Measurements from ENCODE around the gene PADI1. TPM values are rescaled to one million over a fixed set of nuclear protein-coding genes. Genes with fewer than 3 reads are reported as not detected.
A peak's percentile ranks its signal among the peaks of the same experiment; 100 is the strongest.

Gene PADI1
- total and polyA plus RNA-seq, 3 donors from 2014 or later: 0.31 to 1.6 TPM; not detected in 1

- WGBS, 2 donors: 73 to 84% methylated on average over 4 of the region's 4 CpGs
- peak; percentile 53 for DNase-seq
- H3K27ac ChIP-seq: no peak overlapping the region
- no peaks in the 10 kb centered on the region for H3K27me3 ChIP-seq
- H3K4me1 ChIP-seq: no peaks in the 10 kb centered on the region
- H3K9me3 ChIP-seq: no peaks in the 10 kb centered on the region
- TF ChIP-seq, protein P1, sequence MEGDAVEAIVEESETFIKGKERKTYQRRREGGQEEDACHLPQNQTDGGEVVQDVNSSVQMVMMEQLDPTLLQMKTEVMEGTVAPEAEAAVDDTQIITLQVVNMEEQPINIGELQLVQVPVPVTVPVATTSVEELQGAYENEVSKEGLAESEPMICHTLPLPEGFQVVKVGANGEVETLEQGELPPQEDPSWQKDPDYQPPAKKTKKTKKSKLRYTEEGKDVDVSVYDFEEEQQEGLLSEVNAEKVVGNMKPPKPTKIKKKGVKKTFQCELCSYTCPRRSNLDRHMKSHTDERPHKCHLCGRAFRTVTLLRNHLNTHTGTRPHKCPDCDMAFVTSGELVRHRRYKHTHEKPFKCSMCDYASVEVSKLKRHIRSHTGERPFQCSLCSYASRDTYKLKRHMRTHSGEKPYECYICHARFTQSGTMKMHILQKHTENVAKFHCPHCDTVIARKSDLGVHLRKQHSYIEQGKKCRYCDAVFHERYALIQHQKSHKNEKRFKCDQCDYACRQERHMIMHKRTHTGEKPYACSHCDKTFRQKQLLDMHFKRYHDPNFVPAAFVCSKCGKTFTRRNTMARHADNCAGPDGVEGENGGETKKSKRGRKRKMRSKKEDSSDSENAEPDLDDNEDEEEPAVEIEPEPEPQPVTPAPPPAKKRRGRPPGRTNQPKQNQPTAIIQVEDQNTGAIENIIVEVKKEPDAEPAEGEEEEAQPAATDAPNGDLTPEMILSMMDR (IDR thresholded peaks at IDR 0.05): no peak
- no peak for TF ChIP-seq POLR2A (IDR thresholded peaks at IDR 0.05)
- H3K4me3 ChIP-seq: no peak overlapping the region
- H3K36me3 ChIP-seq (ENCODE audit: low read depth, missing control alignments): no peaks in the 10 kb centered on the region
- intact Hi-C loops (cut with DNase I; ENCODE audit: low total_unique reads): no loop called here
These were observed 2.1 kb downstream of the PADI1 start for GRCh38 chr1:17207046-17207445.

- H3K9me3 ChIP-seq: no peaks in the 10 kb centered on the region
- no peak for TF ChIP-seq POLR2A (IDR thresholded peaks at IDR 0.05)
- TF ChIP-seq, protein P1 (IDR thresholded peaks at IDR 0.05): no peak
- H3K27ac ChIP-seq: no peak overlapping the region
- no peaks in the 10 kb centered on the region for H3K27me3 ChIP-seq
- intact Hi-C loops (cut with DNase I; ENCODE audit: low total_unique reads): no loop called here
- no peaks in the 10 kb centered on the region for H3K36me3 ChIP-seq (ENCODE audit: low read depth, missing control alignments)
- no peak for DNase-seq
- no peak overlapping the region for H3K4me3 ChIP-seq
- H3K4me1 ChIP-seq: no peaks in the 10 kb centered on the region
- 75 to 82% methylated on average over 4 to 5 of the region's 5 CpGs for WGBS, 2 donors
These were observed 2.6 kb downstream of the PADI1 start for GRCh38 chr1:17207540-17207939.

DNA sequence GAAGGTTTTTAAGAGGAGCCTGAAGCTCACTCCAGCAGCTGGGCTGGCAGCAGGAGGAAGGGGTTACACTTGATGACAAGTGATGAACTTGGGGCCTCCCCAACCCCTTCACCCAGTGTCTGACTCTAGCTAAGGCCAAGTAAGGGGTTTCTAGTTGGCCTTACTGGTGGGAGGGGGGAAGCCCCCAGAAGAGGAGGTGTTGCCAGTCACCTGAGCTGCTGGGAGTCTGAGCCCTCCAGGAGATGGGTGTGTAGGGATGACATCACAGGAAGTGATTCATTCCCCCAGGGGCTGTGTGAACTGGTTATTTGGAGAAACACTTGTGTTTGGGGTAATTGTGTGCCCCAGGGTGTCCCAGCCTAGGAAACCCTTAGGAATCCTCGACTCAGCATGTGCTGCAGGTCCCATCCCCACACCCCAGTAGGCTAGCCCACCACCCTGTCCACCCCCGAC, 3.1 kb downstream of the PADI1 start:
- WGBS, 2 donors: 73 to 80% methylated on average over 2 of the region's 2 CpGs
- TF ChIP-seq, protein P1 (IDR thresholded peaks at IDR 0.05): no peak
- no peak for TF ChIP-seq POLR2A (IDR thresholded peaks at IDR 0.05)

GRCh38 chr1:17208546-17208945, 3.6 kb downstream of the PADI1 start:
- no peak for DNase-seq
- H3K27me3 ChIP-seq: no peaks in the 10 kb centered on the region
- H3K36me3 ChIP-seq (ENCODE audit: low read depth, missing control alignments): no peaks in the 10 kb centered on the region
- no peak overlapping the region for H3K27ac ChIP-seq
- H3K4me1 ChIP-seq: no peaks in the 10 kb centered on the region
- intact Hi-C loops (cut with DNase I; ENCODE audit: low total_unique reads): no loop called here
- H3K4me3 ChIP-seq: no peak overlapping the region
- WGBS, 2 donors: 88 to 90% methylated on average over 3 of the region's 3 CpGs
- TF ChIP-seq, protein P1 (IDR thresholded peaks at IDR 0.05): no peak
- TF ChIP-seq POLR2A (IDR thresholded peaks at IDR 0.05): no peak
- H3K9me3 ChIP-seq: no peaks in the 10 kb centered on the region

More for the DNA sequence above, 3.1 kb downstream of the PADI1 start:
- Histone ChIP-seq H3K27me3 (no peaks in the 10 kb centered on the region), H3K27ac (no peak overlapping the region), H3K4me1 (no peaks in the 10 kb centered on the region), H3K9me3 (no peaks in the 10 kb centered on the region), H3K4me3 (no peak overlapping the region), H3K36me3 (ENCODE audit: low read depth, missing control alignments) (no peaks in the 10 kb centered on the region)
- intact Hi-C loops (cut with DNase I; ENCODE audit: low total_unique reads): no loop called here
- DNase-seq: no peak

DNA sequence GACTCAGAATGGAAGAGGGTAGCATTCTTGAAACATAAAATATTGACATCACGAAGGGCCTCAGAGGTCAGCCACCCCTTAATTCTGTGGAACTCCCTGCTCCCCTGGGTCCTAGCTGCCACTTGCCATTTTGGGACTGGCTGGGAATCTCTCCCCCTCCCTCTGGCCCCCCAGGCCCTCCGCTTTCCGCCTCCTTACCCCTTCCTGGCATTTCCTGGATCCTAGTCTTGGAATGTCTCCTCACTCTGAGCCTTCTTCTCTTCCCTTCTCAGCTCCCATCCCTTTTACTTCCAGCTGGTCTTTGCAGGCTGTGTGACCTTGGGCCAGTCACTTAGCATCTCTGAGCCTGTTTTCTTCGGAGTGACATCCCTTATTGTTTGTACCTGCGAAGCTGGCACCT, 4.5 kb downstream of the PADI1 start:
- Histone ChIP-seq H3K4me1 (no peaks in the 10 kb centered on the region), H3K27me3 (no peaks in the 10 kb centered on the region), H3K4me3 (no peak overlapping the region), H3K9me3 (no peaks in the 10 kb centered on the region), H3K36me3 (ENCODE audit: low read depth, missing control alignments) (no peaks in the 10 kb centered on the region), H3K27ac (no peak overlapping the region)
- intact Hi-C loops (cut with DNase I; ENCODE audit: low total_unique reads): no loop called here
- no peak for DNase-seq
- no peak for TF ChIP-seq POLR2A (IDR thresholded peaks at IDR 0.05)
- TF ChIP-seq, protein P1 (IDR thresholded peaks at IDR 0.05): no peak
- 79 to 89% methylated on average over 5 of the region's 5 CpGs for WGBS, 2 donors

All from testis (tissue), 3 donors.